GM18499 (cell line): ENCODE data around the gene MCRIP2.

Experiments used
- ATAC-seq: cut with Tn5 transposase; IDR thresholded peaks from one replicate; pipeline ENCODE4 v1.9.1; 2021; ENCODE audit warnings: moderate number of reproducible peaks; ENCODE audit not compliant: insufficient read depth, unreplicated experiment

MCRIP2 gene

GRCh38 chr16:647173-647902 lies 5.7 kb downstream of the MCRIP2 start:
- ATAC-seq, result no peak

GRCh38 chr16:648071-648780 lies 6.6 kb downstream of the MCRIP2 start:
- no peak for ATAC-seq

GRCh38 chr16:648781-649589 lies 7.4 kb downstream of the MCRIP2 start, which contains the start of gene WDR90:
Gene WDR90, plus strand, starts transcription at chr16:649365. Its CDS starts 52 bp downstream, at chr16:649417.
- ATAC-seq, result peak; percentile 39

GRCh38 chr16:649631-650030 lies 8.0 kb downstream of the MCRIP2 start:
- no peak for ATAC-seq

- no peak for ATAC-seq
Observed at GRCh38 chr16:651844-652243, 10.2 kb downstream of the MCRIP2 start.

GRCh38 chr16:652454-653305 lies 11.1 kb downstream of the MCRIP2 start:
- no peak for ATAC-seq

- ATAC-seq, result no peak
Observed at GRCh38 chr16:654034-654433, 12.4 kb downstream of the MCRIP2 start.

- ATAC-seq, result no peak
Observed at GRCh38 chr16:657487-657886, 15.9 kb downstream of the MCRIP2 start.

- no peak for ATAC-seq
Observed at GRCh38 chr16:658679-659571, 17.3 kb downstream of the MCRIP2 start.

- ATAC-seq, result no peak
Observed at GRCh38 chr16:659618-660017, 18.0 kb downstream of the MCRIP2 start.

- no peak for ATAC-seq
Observed at GRCh38 chr16:660132-660458, 18.5 kb downstream of the MCRIP2 start.

GRCh38 chr16:660459-661183 lies 19.0 kb downstream of the MCRIP2 start:
- ATAC-seq, result no peak

GRCh38 chr16:661184-661821 lies 19.7 kb downstream of the MCRIP2 start:
- no peak for ATAC-seq

- ATAC-seq, result no peak
Observed at GRCh38 chr16:662095-662494, 20.5 kb downstream of the MCRIP2 start.

GRCh38 chr16:662597-662996 lies 21.0 kb downstream of the MCRIP2 start:
- no peak for ATAC-seq

- ATAC-seq, result no peak
Observed at GRCh38 chr16:666572-666971, 24.9 kb downstream of the MCRIP2 start.

GRCh38 chr16:667113-667779 lies 25.6 kb downstream of the MCRIP2 start:
- no peak for ATAC-seq
